ENCODE measurements around the gene FMNL1. TPM values are rescaled to one million over a fixed set of nuclear protein-coding genes. Genes with fewer than 3 reads are reported as not detected.

FMNL1 gene
- polyA plus RNA-seq, 1 donor from 2014 or later = 36.5 TPM

GRCh38 chr17:45266372-45266926, 44.8 kb downstream of the FMNL1 start:
- no peak overlapping the region for H3K27ac Mint-ChIP-seq
- H3K4me1 Mint-ChIP-seq = peaks cover 0 to 6% (median 5%) of the 10 kb centered on the region in 3 donors
- no peaks in the 10 kb centered on the region for H3K9me3 Mint-ChIP-seq
- H3K4me3 Mint-ChIP-seq = no peak overlapping the region
- no peaks in the 10 kb centered on the region for H3K27me3 Mint-ChIP-seq
- H3K36me3 Mint-ChIP-seq = peaks cover 3% of the 10 kb centered on the region

DNA sequence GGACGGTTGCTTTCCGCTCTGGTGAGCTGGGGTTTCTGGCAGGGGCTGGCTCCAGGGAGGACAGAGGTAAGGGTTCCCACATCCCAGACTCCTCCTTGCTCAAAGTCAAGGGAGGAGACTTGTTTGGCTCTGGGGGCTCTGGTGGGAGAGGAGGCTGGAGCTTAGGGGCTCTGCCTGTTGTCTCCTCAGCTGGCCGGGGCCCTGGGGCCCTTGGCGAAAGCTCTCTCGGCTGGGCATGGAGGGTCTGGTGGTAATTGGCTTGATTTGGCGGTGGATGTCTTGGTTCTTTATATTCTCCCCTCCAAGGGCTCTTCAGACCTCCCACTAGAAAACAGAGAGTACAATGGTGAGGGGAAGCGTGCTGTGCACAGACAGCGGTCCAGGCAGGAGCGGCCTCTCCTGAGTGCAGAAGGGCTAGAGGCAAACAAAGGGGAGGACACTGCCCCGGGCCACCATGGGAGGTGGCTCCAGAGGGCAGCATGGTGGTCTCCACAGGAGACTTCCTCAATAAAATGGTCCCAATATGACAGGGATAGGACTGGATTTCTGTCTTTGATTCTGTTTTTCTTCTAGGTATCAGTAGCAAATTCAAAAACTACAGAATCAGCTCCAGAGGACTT, 45.9 kb downstream of the FMNL1 start:
- Mint-ChIP-seq H3K4me1 (peaks cover 0 to 5% (median 4%) of the 10 kb centered on the region in 3 donors), H3K27ac (peak overlapping the region in 1 of 3 donors; percentile 50), H3K36me3 (peaks cover 3% of the 10 kb centered on the region), H3K9me3 (no peaks in the 10 kb centered on the region), H3K27me3 (no peaks in the 10 kb centered on the region), H3K4me3 (no peak overlapping the region)

DNA sequence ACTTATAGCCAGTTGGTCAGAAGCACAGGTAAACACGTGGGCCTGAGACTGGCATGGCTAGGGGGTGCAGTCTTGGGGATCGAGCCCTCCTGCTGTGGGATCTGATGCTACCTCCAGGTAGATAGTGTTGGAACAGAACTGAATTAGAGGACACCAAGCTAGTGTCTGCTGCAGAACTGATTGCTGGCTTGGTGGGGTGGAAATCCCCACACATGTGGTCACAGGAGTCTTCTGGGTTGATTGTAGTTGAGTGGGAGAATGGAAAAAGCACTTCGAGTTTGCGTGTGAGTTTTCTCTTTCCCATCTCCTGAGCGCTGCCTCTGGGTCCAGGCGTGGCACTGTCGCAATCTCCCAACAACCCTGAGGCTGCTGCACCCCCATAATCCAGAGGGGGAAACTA, 48.2 kb downstream of the FMNL1 start:
- H3K27ac Mint-ChIP-seq = peak overlapping the region in 1 of 3 donors; percentile 28
- peaks cover 3% of the 10 kb centered on the region for H3K36me3 Mint-ChIP-seq
- H3K4me3 Mint-ChIP-seq = no peak overlapping the region

GRCh38 chr17:45270828-45271418, 49.2 kb downstream of the FMNL1 start:
- H3K27me3 Mint-ChIP-seq = no peaks in the 10 kb centered on the region
- no peaks in the 10 kb centered on the region for H3K9me3 Mint-ChIP-seq
- H3K4me1 Mint-ChIP-seq = no peaks in the 10 kb centered on the region
- no peak overlapping the region for H3K27ac Mint-ChIP-seq
- H3K4me3 Mint-ChIP-seq = peak overlapping the region in 1 of 4 donors; percentile 12
- peaks cover 4% of the 10 kb centered on the region for H3K36me3 Mint-ChIP-seq

More for the DNA sequence above, 48.2 kb downstream of the FMNL1 start:
- Mint-ChIP-seq H3K27me3 (no peaks in the 10 kb centered on the region), H3K4me1 (no peaks in the 10 kb centered on the region), H3K9me3 (no peaks in the 10 kb centered on the region)

DNA sequence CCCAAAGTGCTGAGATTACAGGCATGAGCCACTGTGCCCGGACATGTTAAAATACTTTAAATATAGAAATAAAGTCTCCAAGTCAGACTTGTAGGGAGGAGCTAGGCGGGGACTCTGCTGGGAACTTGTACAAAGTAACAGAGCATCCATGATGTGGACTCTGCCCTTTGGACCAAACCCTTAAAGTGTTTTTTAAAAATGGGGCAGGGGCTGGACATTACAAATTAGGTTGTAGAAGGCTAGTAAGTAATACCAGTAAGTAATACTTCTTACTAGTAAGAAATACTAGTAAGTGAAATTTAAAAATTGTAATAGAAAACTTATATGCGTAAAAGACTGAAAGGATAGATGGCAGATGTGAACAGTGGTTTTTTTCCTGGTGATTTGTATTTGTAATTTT, 49.9 kb downstream of the FMNL1 start:
- Mint-ChIP-seq H3K27me3 (no peaks in the 10 kb centered on the region), H3K36me3 (peaks cover 4% of the 10 kb centered on the region), H3K4me1 (no peaks in the 10 kb centered on the region), H3K27ac (no peak overlapping the region), H3K9me3 (no peaks in the 10 kb centered on the region), H3K4me3 (no peak overlapping the region)

DNA sequence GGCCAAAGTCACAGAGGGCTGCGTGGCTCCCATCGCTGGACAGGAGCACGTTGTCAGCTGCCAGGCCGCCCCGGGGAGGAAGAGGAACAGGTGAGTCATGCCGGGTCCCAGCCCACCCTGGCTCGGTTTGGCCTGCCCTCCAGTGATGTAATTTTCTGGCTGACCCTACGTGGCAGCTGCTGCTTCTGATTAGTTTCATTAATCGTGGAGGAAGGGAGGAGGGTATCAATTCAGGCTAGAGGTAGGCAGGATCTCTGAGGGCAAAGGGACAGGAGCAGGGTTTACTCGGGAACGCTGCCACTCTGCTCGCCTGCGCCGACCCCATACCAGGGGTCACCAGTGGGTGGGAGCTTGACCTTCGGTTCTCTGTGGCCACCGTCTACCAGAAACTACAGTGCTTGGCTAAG, 51.9 kb downstream of the FMNL1 start:
- Mint-ChIP-seq H3K4me3 (no peak overlapping the region), H3K4me1 (peaks cover 3 to 9% (median 6%) of the 10 kb centered on the region in 3 donors), H3K27ac (no peak overlapping the region), H3K36me3 (peaks cover 4% of the 10 kb centered on the region), H3K9me3 (no peaks in the 10 kb centered on the region), H3K27me3 (no peaks in the 10 kb centered on the region)

- peaks cover 4% of the 10 kb centered on the region for H3K36me3 Mint-ChIP-seq
- no peaks in the 10 kb centered on the region for H3K9me3 Mint-ChIP-seq
- no peak overlapping the region for H3K27ac Mint-ChIP-seq
- H3K27me3 Mint-ChIP-seq = no peaks in the 10 kb centered on the region
- no peak overlapping the region for H3K4me3 Mint-ChIP-seq
- peaks cover 3 to 9% (median 6%) of the 10 kb centered on the region in 3 donors for H3K4me1 Mint-ChIP-seq
Observed at GRCh38 chr17:45274033-45274432, 52.3 kb downstream of the FMNL1 start.

DNA sequence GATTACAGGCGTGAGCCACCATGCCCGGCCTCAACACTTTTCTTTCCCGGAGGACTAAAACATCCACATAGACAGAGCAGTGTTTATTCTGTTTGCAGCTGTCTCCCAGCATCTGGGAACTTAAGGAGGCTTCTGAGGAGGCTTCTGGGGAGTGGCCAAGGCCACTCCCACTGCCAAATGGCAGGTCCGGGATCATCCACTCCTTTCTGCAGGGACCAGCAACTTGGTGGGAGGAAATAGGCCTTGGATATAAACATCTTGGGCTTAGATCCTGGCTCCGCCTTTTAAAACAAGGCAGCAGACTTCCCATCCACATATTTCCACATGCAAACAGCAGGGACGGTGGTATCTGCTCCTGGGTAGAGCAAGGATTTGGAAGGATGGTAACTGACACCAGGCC, 54.3 kb downstream of the FMNL1 start:
- peaks cover 2% of the 10 kb centered on the region for H3K36me3 Mint-ChIP-seq
- H3K4me3 Mint-ChIP-seq = no peak overlapping the region
- no peaks in the 10 kb centered on the region for H3K27me3 Mint-ChIP-seq
- H3K9me3 Mint-ChIP-seq = no peaks in the 10 kb centered on the region
- H3K4me1 Mint-ChIP-seq = peaks cover 3 to 9% (median 6%) of the 10 kb centered on the region in 3 donors
- no peak overlapping the region for H3K27ac Mint-ChIP-seq

GRCh38 chr17:45277216-45277849, 55.6 kb downstream of the FMNL1 start:
- Mint-ChIP-seq H3K36me3 (peaks cover 2% of the 10 kb centered on the region), H3K27ac (peak overlapping the region in 1 of 3 donors; percentile 67), H3K4me1 (peaks cover 3 to 9% (median 6%) of the 10 kb centered on the region in 3 donors), H3K4me3 (no peak overlapping the region), H3K27me3 (no peaks in the 10 kb centered on the region), H3K9me3 (no peaks in the 10 kb centered on the region)

GRCh38 chr17:45277992-45278391, 56.3 kb downstream of the FMNL1 start:
- Mint-ChIP-seq H3K27me3 (no peaks in the 10 kb centered on the region), H3K36me3 (peaks cover 2% of the 10 kb centered on the region), H3K4me1 (peaks cover 3 to 9% (median 6%) of the 10 kb centered on the region in 3 donors), H3K9me3 (no peaks in the 10 kb centered on the region), H3K4me3 (no peak overlapping the region), H3K27ac (no peak overlapping the region)

GRCh38 chr17:45279898-45280297, 58.2 kb downstream of the FMNL1 start:
- Mint-ChIP-seq H3K4me1 (peaks cover 3 to 10% (median 6%) of the 10 kb centered on the region in 3 donors), H3K27me3 (no peaks in the 10 kb centered on the region), H3K27ac (no peak overlapping the region), H3K36me3 (peaks cover 2% of the 10 kb centered on the region), H3K4me3 (no peak overlapping the region), H3K9me3 (no peaks in the 10 kb centered on the region)

GRCh38 chr17:45282683-45283644, 61.3 kb downstream of the FMNL1 start:
- Mint-ChIP-seq H3K9me3 (no peaks in the 10 kb centered on the region), H3K36me3 (no peaks in the 10 kb centered on the region), H3K27me3 (no peaks in the 10 kb centered on the region), H3K4me1 (peaks cover 0 to 8% (median 5%) of the 10 kb centered on the region in 3 donors), H3K4me3 (peak overlapping the region in 1 of 4 donors; percentile 39), H3K27ac (no peak overlapping the region)

- Mint-ChIP-seq H3K4me1 (peaks cover 0 to 8% (median 5%) of the 10 kb centered on the region in 3 donors), H3K4me3 (no peak overlapping the region), H3K27me3 (no peaks in the 10 kb centered on the region), H3K36me3 (no peaks in the 10 kb centered on the region), H3K27ac (peak overlapping the region; percentile 35 to 63 (median 36)), H3K9me3 (no peaks in the 10 kb centered on the region)
Observed at GRCh38 chr17:45283711-45284110, 62.0 kb downstream of the FMNL1 start.
